MV-4-11 (cell line): Measurements from ENCODE around the gene P2RX6.
A peak's percentile ranks its signal among the peaks of the same experiment; 100 is the strongest.
"Not testable (repeated sequence)": the region's sequence is repeated elsewhere in the genome, so short reads cannot be mapped to it uniquely, and the experiment has no call there.

Experiments used
- DNase-seq: peaks from one replicate; lab custom pipeline; 2025; lab: John Stamatoyannopoulos, UW

P2RX6 gene

DNA sequence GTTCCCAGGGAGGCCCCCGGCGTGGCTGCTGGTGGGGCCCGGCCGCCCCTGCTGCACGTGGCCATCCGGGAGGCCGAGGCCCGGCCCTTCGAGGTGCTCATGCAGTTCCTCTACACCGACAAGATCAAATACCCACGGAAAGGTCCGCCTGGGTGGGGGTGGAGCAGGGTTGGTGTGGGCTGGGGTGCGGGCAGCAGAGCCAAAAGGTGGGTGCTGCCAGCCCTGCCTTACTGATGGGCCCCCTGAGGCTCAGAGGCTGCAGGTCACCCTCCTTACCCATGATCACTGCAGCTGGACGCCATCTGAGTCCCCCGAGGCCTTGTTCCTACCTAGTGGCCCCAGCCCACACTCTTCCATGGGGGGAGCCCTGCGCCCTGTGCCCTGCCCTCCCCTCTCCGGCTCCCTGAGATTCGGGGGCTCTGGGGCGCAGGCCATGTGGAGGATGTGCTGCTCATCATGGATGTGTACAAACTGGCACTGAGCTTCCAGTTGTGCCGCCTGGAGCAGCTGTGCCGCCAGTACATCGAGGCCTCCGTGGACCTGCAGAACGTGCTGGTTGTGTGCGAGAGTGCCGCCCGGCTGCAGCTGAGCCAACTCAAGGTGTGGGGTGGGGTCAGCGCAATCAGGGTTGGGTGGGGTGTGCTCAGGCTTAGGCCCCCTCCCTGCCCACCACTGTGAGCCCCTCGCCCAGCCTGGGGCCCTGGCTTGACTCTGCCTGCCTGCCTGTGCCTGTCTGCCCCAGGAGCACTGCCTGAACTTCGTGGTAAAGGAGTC, 20.6 kb upstream of the P2RX6 start:
- no peak for DNase-seq

DNA sequence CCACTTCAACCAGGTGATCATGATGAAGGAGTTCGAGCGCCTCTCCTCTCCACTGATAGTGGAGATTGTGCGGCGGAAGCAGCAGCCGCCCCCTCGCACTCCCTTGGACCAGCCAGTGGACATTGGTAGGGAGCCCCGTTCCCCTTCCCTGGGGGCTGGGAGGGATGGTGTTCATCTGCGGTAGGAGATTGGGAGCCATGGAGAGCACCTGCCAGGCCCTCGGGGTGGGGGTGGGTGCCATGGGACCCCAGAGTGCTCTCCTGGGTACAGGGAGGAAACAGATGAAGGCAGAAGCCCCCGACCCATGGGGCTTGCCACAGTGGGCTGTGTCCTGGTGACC, 20.1 kb upstream of the P2RX6 start:
- no peak for DNase-seq

DNA sequence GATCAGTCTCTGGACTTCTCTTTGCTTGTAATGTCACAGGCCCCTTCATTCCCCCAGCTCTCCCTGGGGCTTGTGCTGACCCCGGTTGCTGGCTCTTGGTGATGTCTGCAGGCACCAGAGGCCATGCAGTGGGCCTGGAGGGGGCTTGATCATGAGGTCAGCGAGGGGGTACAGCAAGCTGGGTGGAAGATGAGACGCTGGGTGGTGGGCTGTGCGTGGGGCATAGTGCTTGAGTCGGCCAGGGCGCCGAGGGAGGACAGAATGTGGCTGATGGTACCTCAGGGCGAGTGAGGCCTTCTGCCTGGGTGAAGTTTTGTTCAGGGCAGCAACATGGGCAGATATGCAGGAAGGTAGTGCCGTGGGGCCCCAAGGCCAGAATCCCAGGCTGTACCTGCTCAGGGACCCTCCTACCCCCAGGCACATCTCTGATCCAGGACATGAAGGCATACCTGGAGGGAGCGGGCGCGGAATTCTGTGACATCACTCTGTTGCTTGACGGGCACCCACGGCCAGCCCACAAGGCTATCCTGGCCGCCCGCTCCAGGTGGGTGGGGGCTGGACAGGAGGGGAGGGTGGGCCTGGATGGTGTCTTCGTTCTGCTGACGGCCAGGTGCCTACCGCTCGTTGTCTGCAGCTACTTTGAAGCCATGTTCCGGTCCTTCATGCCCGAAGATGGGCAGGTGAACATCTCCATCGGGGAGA, 19.5 kb upstream of the P2RX6 start:
- DNase-seq: no peak

DNA sequence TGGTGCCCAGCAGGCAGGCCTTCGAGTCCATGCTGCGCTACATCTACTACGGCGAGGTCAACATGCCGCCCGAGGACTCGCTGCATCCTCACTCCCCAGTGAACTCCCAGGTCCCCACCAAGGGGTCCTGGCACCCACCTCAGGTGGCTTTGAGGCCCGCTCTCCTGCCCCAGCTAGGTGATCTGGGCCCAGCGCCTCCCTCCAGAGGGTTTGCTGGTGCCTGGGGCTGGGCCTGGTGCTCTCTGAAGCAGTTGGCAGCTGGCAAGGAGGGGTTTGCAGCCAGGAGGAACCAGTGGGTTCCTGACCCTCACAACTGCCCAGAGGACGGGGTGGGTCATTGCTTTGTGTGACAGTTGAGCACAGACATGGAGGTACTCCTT, 18.9 kb upstream of the P2RX6 start:
- no peak for DNase-seq

DNA sequence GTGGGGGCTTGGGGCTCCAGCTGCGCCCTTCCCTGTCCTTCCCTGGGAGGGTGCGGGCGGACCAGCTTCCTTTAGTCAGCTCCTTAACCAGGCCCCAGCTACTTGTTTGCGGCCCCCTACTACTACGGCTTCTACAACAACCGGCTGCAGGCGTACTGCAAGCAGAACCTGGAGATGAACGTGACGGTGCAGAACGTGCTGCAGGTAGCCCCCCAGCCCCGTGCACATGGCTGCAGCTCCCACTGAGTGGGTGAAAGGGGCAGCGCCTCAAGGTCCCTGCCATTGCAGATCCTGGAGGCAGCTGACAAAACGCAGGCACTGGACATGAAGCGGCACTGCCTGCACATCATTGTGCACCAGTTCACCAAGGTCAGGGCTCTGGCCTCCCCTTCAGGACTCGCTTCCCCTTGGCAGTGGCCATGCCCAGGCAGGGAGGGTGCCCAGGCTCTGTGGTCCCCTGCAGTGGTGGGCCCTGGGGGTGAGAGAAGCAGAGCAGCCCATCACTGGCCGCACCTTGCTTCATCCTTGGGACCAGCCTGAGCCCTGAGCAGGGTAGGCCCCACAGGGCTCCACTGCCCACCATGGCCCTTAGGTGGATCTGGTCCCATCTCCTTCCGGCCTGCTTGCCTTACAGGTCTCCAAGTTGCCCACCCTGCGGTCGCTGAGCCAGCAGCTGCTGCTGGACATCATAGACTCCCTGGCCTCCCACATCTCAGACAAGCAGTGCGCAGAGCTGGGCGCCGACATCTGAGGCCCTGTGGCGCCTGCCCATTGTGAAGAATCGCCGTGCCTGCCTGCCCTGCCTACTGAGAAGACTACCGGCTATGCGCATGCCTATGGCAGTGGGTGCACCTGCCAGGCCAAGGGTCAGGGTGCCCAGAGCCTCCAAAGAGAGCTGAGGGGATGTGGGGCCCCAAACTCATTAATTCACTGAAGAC, 18.1 kb upstream of the P2RX6 start:
- no peak for DNase-seq

- no peak for DNase-seq
Observed at GRCh38 chr22:20997536-20998257, 17.3 kb upstream of the P2RX6 start.

GRCh38 chr22:20998411-20999336, 16.3 kb upstream of the P2RX6 start:
- no peak for DNase-seq

GRCh38 chr22:20999350-21000206, 15.4 kb upstream of the P2RX6 start:
- no peak for DNase-seq

DNA sequence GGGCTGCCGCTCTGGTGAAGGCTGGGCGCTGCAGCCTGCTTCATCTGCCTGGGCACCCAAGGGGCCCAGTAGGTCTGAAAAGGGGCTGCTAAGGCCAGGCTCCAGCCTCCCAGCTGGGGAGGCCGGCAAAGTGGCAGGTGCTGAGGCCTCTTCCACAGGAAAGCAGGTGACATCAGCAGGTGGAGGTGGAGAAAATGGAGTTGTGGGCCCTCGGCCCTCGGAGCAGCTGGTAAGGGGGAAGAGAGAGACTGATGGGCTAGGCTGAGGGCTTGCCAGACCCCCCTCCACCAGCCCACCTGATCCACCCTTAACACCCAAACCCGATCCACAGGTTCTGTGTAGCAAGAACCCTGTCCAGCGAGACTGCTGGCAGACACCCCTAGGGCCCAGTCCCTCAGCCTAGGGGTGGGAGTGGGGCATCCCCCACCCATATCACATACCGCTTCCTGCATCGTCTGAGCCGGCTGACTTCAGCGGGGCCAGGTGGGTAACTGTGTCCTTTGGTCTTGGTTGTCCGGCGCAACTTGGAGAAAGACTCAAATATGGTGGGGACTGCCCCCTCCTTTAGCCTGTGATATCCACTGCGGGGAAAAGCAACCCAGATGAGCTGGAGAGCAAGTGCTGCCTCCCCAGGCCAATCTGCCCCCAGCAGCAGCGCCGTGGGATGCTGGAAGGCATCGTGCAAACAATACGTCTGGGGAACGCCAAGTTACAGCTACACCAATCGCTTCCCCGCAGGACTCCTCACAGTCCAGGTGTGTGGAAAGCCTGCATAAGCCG, 14.6 kb upstream of the P2RX6 start:
- DNase-seq: no peak

GRCh38 chr22:21000987-21001600, 13.9 kb upstream of the P2RX6 start:
- DNase-seq: no peak

DNA sequence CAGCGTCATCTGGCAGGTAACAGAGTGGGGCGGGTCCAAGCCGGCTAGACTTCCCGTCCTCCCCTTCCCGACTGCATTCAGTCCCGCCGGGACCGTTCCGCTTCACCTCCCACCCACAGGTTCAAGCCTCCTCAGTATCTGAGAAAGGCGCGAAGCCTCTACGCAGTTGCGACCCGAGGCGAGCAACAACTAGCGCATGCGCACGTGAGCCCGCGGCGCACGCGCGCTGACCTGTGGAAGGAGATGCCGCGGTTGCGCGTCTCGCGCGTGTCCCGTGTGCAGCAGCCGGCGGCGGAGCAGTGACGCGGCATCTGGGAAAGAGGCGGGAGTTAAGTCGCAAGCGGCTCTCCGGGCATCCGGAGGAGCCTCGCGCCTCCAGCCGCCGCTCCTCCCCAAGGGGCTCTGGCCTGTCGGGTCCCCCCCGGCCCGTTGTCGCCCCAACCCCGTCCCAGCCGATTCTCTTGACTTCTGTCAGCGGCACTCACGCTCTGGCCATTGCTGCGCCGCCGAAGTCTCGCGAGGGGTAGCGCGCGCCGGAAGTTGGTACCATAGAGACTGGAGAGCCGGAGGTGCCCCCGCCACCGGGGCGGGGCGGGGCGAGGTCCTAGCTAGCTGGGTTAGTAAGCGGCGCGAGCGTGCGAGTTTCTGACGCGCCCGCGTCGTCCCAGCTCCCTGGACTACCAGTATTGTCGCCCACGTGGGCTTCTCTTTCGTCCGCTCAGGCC, 13.2 kb upstream of the P2RX6 start, which contains the start of gene THAP7:
Gene THAP7 (minus strand): TSS at position 518 of the 725 bp plus-strand sequence. CDS start 207 bp downstream, at position 311.
- peak; percentile 93 for DNase-seq

- DNase-seq: no peak
Observed at GRCh38 chr22:21003782-21004181, 11.2 kb upstream of the P2RX6 start.

GRCh38 chr22:21009208-21009607, 5.8 kb upstream of the P2RX6 start:
- not testable (repeated sequence) for DNase-seq

DNA sequence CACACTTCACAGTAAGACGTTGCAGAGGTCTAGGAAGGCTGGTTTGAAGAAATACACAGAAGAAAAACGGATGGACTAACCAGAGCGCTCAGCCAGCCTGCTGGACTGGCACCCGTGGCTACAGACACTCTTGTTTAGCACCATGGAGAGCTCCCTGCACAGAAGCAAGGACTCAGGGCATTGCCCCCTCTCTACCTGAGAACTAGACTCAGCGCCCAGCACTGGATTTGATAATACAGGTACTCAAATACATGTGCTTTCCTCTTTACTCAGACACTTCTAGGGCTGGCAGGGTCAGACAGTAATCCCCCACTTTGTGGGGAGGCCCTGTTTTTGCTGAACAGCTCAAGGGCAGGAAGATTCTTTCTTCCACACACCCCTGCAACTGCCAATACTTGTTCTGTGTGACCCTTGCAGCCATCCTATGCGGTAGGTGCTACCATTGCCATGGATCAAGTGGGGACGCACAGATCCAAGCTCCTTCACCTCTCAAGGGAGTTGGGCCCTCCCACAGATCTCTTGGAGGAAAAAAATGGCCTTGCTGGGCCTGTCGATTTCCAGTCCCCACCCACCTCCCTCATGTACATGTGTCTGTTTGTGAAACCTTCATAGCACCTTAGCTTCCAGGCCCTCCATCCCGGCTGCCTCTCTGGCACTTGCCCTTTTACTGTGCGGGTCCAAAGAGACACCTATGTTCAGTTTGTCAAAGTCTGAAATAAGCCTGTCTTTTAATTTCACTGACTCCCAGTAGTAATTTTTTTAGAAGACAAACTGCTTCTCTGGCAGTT, 5.1 kb upstream of the P2RX6 start:
- peak; percentile 24 for DNase-seq

DNA sequence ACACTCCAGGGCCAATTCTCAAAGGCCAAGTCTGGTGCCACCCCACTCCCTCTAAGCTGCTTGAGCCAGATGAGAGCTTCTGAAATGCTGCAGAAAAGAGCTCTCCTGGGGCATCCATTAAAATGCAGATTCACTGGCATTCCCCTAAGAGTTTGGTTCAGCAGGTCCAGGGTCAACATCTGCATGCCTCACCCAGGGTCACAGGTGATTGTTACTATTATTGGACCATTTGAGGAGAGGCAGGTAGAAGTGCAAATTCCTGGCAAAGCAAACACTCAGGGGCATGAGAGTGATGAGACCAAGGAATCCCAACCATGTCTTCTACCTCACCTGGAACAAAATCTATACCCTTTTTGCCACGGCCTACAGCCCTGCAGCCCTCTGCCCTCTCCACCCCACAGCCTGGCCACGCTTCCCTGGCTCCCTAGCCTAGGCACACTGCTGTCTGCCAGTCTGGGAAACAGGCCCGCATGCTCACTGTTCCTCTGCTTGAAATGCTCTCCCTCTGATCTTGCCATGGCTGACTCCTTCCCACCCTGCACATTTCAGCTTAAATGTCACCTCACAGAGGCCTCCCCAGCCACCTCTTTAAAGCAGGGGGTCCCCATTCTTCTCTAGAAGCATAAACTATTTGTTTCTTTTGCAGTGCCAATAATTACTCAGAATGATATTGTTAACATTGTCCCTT, 4.4 kb upstream of the P2RX6 start:
- no peak for DNase-seq
